Measurements from ENCODE around the gene PCDHGA3. TPM values are rescaled to one million over a fixed set of nuclear protein-coding genes. Genes with fewer than 3 reads are reported as not detected.

PCDHGA3 gene
- polyA plus RNA-seq, 1 donor from 2014 or later = 0.26 TPM

DNA sequence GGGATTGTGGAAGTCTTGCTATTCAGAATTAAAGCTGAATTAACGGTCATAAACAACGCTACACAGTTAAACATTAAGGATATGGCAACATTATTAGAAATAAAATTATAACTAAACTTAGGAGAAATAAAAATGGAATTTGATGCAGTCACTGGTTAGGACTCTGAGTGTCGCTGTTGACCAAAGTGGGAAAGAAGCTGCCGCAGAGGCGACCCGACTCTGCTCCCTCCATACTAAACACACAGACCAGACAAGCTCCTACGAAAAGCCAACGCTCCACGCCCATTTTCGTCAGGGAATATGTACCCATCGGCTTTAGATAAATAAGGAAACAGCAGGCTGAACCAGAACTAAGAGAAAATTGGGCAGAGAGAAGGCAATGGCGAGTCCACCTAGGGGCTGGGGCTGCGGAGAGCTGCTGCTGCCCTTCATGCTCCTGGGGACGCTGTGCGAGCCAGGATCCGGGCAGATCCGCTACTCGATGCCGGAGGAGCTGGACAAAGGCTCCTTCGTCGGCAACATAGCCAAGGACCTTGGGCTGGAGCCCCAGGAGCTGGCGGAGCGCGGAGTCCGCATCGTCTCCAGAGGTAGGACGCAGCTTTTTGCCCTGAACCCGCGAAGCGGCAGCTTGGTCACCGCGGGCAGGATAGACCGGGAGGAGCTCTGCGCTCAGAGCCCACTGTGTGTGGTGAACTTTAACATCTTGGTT is 20.5 kb downstream of the PCDHGA3 start, which contains the start of gene PCDHGA5:
Gene PCDHGA5, plus strand, starts transcription at position 211 of the 709 bp plus-strand sequence. Its CDS starts 169 bp downstream, at position 380.
- Histone ChIP-seq H3K4me3 (ENCODE audit: low read length) (no peak within 1 kb of the TSS), H3F3A (ENCODE audit: insufficient read depth, low read length, poor library complexity, severe bottlenecking) (no peaks in the 10 kb centered on the region), H3K4me2 (ENCODE audit: low read length) (no peak within 1 kb of the TSS), H3K36me3 (ENCODE audit: insufficient read depth, low read length) (no peaks in the 10 kb centered on the region), H3K9ac (ENCODE audit: low read length) (no peak within 1 kb of the TSS), H3K79me2 (replicated peaks; ENCODE audit: insufficient read depth, low read length) (no peaks in the 10 kb centered on the region), H3K27ac (ENCODE audit: low read length) (no peak within 1 kb of the TSS), H3K9me2 (ENCODE audit: insufficient read depth, low read length) (no peaks in the 10 kb centered on the region), H3K9me3 (ENCODE audit: low read length) (peaks cover 38% of the 10 kb centered on the region), H3K27me3 (ENCODE audit: insufficient read depth, low read depth, low read length) (no peaks in the 10 kb centered on the region), H4K20me1 (ENCODE audit: insufficient read depth) (no peaks in the 10 kb centered on the region), H2AFZ (ENCODE audit: low read depth, low read length) (no peak within 1 kb of the TSS)
- TF ChIP-seq POLR2AphosphoS5 (IDR thresholded peaks at IDR 0.05) (no peak), REST (IDR thresholded peaks at IDR 0.05; ENCODE audit: borderline replicate concordance) (no peak), SMC3 (conservative IDR thresholded peaks at IDR 0.05; ENCODE audit: poor library complexity) (no peak), TAF1 (IDR thresholded peaks at IDR 0.05; ENCODE audit: low read depth) (no peak), EP300 (conservative IDR thresholded peaks at IDR 0.05; ENCODE audit: poor library complexity, severe bottlenecking) (no peak), RAD21 (conservative IDR thresholded peaks at IDR 0.05) (no peak), EZH2 (IDR thresholded peaks at IDR 0.05; ENCODE audit: borderline replicate concordance, insufficient read depth, low read length, poor library complexity, severe bottlenecking) (no peak), MXI1 (conservative IDR thresholded peaks at IDR 0.05; ENCODE audit: poor library complexity, severe bottlenecking) (no peak)
- TF ChIP-seq, protein P1, sequence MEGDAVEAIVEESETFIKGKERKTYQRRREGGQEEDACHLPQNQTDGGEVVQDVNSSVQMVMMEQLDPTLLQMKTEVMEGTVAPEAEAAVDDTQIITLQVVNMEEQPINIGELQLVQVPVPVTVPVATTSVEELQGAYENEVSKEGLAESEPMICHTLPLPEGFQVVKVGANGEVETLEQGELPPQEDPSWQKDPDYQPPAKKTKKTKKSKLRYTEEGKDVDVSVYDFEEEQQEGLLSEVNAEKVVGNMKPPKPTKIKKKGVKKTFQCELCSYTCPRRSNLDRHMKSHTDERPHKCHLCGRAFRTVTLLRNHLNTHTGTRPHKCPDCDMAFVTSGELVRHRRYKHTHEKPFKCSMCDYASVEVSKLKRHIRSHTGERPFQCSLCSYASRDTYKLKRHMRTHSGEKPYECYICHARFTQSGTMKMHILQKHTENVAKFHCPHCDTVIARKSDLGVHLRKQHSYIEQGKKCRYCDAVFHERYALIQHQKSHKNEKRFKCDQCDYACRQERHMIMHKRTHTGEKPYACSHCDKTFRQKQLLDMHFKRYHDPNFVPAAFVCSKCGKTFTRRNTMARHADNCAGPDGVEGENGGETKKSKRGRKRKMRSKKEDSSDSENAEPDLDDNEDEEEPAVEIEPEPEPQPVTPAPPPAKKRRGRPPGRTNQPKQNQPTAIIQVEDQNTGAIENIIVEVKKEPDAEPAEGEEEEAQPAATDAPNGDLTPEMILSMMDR (IDR thresholded peaks at IDR 0.05; ENCODE audit: poor library complexity, severe bottlenecking) = no peak

GRCh38 chr5:141366016-141366896 is 22.6 kb downstream of the PCDHGA3 start:
- Histone ChIP-seq H3K27me3 (ENCODE audit: insufficient read depth, low read depth, low read length) (no peaks in the 10 kb centered on the region), H3K79me2 (replicated peaks; ENCODE audit: insufficient read depth, low read length) (no peaks in the 10 kb centered on the region), H3F3A (ENCODE audit: insufficient read depth, low read length, poor library complexity, severe bottlenecking) (no peaks in the 10 kb centered on the region), H4K20me1 (ENCODE audit: insufficient read depth) (no peaks in the 10 kb centered on the region), H3K9me3 (ENCODE audit: low read length) (peaks cover 38% of the 10 kb centered on the region), H3K9me2 (ENCODE audit: insufficient read depth, low read length) (no peaks in the 10 kb centered on the region), H3K27ac (ENCODE audit: low read length) (no peak overlapping the region), H3K9ac (ENCODE audit: low read length) (no peak overlapping the region), H3K36me3 (ENCODE audit: insufficient read depth, low read length) (no peaks in the 10 kb centered on the region), H3K4me3 (ENCODE audit: low read length) (no peak overlapping the region), H3K4me2 (ENCODE audit: low read length) (no peak overlapping the region), H2AFZ (ENCODE audit: low read depth, low read length) (no peak overlapping the region)
- no peak for TF ChIP-seq TAF1 (IDR thresholded peaks at IDR 0.05; ENCODE audit: low read depth)
- no peak for TF ChIP-seq MXI1 (conservative IDR thresholded peaks at IDR 0.05; ENCODE audit: poor library complexity, severe bottlenecking)
- TF ChIP-seq EZH2 (IDR thresholded peaks at IDR 0.05; ENCODE audit: borderline replicate concordance, insufficient read depth, low read length, poor library complexity, severe bottlenecking) = no peak
- no peak for TF ChIP-seq POLR2AphosphoS5 (IDR thresholded peaks at IDR 0.05)
- TF ChIP-seq, protein P1 (IDR thresholded peaks at IDR 0.05; ENCODE audit: poor library complexity, severe bottlenecking) = no peak
- TF ChIP-seq SMC3 (conservative IDR thresholded peaks at IDR 0.05; ENCODE audit: poor library complexity) = no peak
- no peak for TF ChIP-seq EP300 (conservative IDR thresholded peaks at IDR 0.05; ENCODE audit: poor library complexity, severe bottlenecking)
- TF ChIP-seq REST (IDR thresholded peaks at IDR 0.05; ENCODE audit: borderline replicate concordance) = no peak
- TF ChIP-seq RAD21 (conservative IDR thresholded peaks at IDR 0.05) = no peak
